ENCODE results near the gene BCR. TPM values are rescaled to one million over a fixed set of nuclear protein-coding genes. Genes with fewer than 3 reads are reported as not detected.

The BCR gene
- total RNA-seq, 1 donor from 2014 or later: 69.0 TPM

GRCh38 chr22:23213022-23213555 lies 32.8 kb downstream of the BCR start:
- DNase-seq (ENCODE audit: low read depth): no peak
- H3K4me3 ChIP-seq (ENCODE audit: low read depth, low read length): no peak overlapping the region
- TF ChIP-seq, protein P1, sequence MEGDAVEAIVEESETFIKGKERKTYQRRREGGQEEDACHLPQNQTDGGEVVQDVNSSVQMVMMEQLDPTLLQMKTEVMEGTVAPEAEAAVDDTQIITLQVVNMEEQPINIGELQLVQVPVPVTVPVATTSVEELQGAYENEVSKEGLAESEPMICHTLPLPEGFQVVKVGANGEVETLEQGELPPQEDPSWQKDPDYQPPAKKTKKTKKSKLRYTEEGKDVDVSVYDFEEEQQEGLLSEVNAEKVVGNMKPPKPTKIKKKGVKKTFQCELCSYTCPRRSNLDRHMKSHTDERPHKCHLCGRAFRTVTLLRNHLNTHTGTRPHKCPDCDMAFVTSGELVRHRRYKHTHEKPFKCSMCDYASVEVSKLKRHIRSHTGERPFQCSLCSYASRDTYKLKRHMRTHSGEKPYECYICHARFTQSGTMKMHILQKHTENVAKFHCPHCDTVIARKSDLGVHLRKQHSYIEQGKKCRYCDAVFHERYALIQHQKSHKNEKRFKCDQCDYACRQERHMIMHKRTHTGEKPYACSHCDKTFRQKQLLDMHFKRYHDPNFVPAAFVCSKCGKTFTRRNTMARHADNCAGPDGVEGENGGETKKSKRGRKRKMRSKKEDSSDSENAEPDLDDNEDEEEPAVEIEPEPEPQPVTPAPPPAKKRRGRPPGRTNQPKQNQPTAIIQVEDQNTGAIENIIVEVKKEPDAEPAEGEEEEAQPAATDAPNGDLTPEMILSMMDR (conservative IDR thresholded peaks at IDR 0.05; ENCODE audit: low read depth, low read length): no peak

- TF ChIP-seq, protein P1 (conservative IDR thresholded peaks at IDR 0.05; ENCODE audit: low read depth, low read length): no peak
- no peak for DNase-seq (ENCODE audit: low read depth)
- H3K4me3 ChIP-seq (ENCODE audit: low read depth, low read length): no peak overlapping the region
These were observed 33.4 kb downstream of the BCR start for GRCh38 chr22:23213581-23214334.

GRCh38 chr22:23214398-23214797 lies 34.1 kb downstream of the BCR start:
- H3K4me3 ChIP-seq (ENCODE audit: low read depth, low read length): no peak overlapping the region
- no peak for DNase-seq (ENCODE audit: low read depth)
- TF ChIP-seq, protein P1 (conservative IDR thresholded peaks at IDR 0.05; ENCODE audit: low read depth, low read length): no peak

- DNase-seq (ENCODE audit: low read depth): no peak
- TF ChIP-seq, protein P1 (conservative IDR thresholded peaks at IDR 0.05; ENCODE audit: low read depth, low read length): no peak
- no peak overlapping the region for H3K4me3 ChIP-seq (ENCODE audit: low read depth, low read length)
These were observed 35.3 kb downstream of the BCR start for GRCh38 chr22:23215294-23216241.

DNA sequence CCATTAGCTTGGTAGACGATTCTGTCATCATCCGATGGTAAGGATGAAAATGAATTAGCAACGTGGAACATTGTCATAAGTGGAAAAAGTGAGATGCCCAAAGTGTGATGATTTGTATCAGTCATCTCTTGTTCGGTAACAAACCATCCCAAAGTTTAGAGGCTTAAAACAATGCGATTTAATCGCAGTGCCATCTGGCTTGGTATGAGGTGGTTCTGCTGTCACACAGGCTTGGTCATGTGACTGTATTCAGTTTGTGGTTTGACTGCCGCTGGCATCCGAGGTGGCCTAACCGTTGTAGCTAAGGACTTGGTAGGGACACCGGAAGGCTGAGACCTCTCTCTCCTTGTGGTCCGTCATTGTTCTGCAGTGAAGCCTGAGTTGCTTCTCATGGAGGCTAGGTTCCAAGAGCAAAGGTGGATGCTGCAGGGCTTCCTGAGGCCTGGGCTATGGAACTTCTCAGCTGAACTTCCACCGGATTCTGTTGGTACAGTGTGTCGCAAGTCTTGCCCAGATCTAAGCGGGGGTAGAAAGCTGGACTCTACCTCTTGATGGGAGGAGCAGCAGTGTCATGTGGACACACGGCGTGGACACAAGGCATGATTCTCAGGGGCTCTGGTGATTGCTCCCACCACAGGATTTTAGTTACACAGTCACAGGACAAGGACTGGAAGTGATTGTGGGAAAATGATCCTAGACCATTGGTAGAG lies 36.3 kb downstream of the BCR start:
- TF ChIP-seq, protein P1 (conservative IDR thresholded peaks at IDR 0.05; ENCODE audit: low read depth, low read length): no peak
- no peak overlapping the region for H3K4me3 ChIP-seq (ENCODE audit: low read depth, low read length)
- no peak for DNase-seq (ENCODE audit: low read depth)

- TF ChIP-seq, protein P1 (conservative IDR thresholded peaks at IDR 0.05; ENCODE audit: low read depth, low read length): no peak
- no peak for DNase-seq (ENCODE audit: low read depth)
- no peak overlapping the region for H3K4me3 ChIP-seq (ENCODE audit: low read depth, low read length)
These were observed 37.1 kb downstream of the BCR start for GRCh38 chr22:23217171-23218052.
